ENCODE measurements around the gene NKAPL. TPM values are rescaled to one million over a fixed set of nuclear protein-coding genes. Genes with fewer than 3 reads are reported as not detected.

NKAPL gene
- total RNA-seq (1.1 and 1.6 TPM in 2 replicates), polyA plus RNA-seq (0.53 and 0.72 TPM in 2 replicates), polyA minus RNA-seq (0.17 and 0.96 TPM in 2 replicates), Bru-seq, nascent RNA (percentile 44 among the genes with signal in this experiment), BruChase-seq, experiment 1, labeled RNA remaining after a 6-hour chase (percentile 49 among the genes with signal in this experiment), BruChase-seq, experiment 2, labeled RNA remaining after a 2-hour chase (percentile 46 among the genes with signal in this experiment)
- 0.75 and 0.78 TPM in 2 replicates for polyA plus RNA-seq (2011; cell fraction: cytosol; rRNA removed)
- polyA plus RNA-seq (2011; cell fraction: nucleus; rRNA removed): 0.24 and 0.29 TPM in 2 replicates
- 0.61 and 1.2 TPM in 2 replicates for polyA plus RNA-seq (2012)
- not detected for polyA minus RNA-seq (2011; cell fraction: cytosol; rRNA and poly(A)+ RNA removed)
- 0.43 and 0.53 TPM in 2 replicates for polyA minus RNA-seq (2011; cell fraction: nucleus; rRNA and poly(A)+ RNA removed)
- long read RNA-seq, partial matches to known transcripts: 0 of 1 reads
- long read RNA-seq, other reads (novel, unspliced or antisense): 0 of 1 reads

DNA sequence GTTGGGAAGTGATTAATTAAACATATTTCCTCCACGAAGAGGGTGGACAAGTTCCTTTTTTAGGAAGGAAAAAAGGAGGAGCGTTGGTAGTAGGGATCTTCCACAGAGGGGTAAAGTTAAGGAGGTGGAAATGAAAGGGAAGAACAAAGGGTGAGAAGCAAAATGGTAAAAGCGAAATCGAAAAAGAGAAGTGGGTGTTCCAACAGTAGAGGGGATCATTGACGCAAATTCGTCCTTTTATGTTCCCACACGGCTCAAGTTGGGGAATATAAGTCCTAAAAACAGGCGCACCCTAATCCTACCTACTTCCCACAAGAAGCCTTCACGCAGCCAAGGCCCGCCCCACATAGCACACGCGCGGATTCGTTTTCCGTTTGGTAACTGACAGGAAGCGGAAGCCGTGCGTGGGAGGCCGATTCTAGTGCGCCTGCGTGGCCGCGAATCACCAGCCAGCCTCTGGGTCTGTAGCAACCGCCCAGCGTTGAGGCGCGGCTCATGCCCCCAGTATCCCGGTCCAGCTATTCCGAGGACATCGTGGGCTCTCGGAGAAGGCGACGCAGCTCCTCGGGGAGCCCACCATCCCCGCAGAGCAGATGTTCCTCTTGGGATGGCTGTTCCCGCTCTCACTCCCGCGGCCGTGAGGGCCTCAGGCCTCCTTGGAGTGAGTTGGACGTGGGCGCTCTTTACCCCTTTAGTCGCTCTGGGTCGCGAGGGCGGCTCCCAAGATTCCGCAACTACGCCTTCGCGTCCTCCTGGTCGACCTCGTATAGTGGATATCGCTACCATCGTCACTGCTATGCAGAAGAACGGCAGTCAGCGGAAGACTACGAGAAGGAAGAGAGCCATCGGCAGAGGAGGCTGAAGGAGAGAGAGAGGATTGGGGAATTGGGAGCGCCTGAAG is at the start of gene NKAPL:
NKAPL (plus strand) TSS at position 421 of the 901 bp plus-strand sequence; CDS start at position 496, 75 bp downstream.
- peak; percentile 47 for FAIRE-seq

DNA sequence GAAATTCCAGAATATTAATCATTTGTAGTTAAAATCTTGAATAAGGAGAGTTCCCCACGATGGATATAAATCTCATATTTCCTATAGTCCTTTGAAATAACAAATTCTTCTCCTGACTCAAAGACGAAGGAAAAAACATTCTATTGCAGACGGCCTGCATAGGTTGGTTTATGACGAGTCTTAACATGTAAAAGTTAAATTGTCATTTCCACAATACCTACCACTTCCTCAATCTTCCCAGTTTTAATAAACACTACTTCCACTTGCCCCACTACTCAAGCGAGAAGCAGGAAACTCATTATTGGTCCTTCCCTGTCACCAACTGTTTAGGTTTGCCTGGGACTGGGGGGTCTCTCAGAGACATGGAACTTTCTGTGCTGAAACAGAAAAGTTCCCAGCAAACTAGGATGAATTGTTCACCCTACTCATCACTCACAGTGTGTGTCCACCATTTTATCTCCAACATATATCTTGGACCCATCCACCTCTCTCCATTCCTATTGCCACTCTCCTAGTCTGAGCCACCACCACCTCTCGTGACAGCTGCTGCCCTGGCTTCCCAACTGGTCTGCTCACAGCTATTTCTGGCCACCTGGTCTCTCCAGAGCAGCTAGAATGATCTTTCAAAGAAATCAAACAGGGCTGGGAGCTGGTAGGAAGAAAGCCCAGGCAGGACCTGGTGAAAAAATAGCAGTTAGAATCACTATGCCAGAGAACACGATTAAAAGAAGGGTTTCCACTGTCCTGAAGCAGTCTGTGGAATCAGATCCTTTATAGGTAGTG is 49.2 kb upstream of the NKAPL start:
- no peak overlapping the region for H3K27ac ChIP-seq (ENCODE audit: insufficient read depth, low read depth, low read length)
- no peaks in the 10 kb centered on the region for H3K79me2 ChIP-seq (ENCODE audit: control insufficient read depth, insufficient read depth, low read length)
- no peak for FAIRE-seq
- no peak for DNase-seq (ENCODE audit: low read depth, low spot score)
- no peak overlapping the region for H3K9ac ChIP-seq (replicated peaks; ENCODE audit: extremely low read depth, insufficient read depth, low read length)
- intact Hi-C loops (cut with micrococcal nuclease) (loop anchor here (5.0 to 10.0 kb wide), 3 partner anchors 147 to 775 kb away; no protein-coding TSS in a partner anchor), dilution Hi-C loops (cut with MboI; ENCODE audit: extremely low pct_ligation_motif_present, low sequenced_read_pairs) (no loop called here)
- BruUV-seq (replicated peaks): no TSS peak
- H3K9me3 ChIP-seq (replicated peaks; ENCODE audit: control insufficient read depth, insufficient read depth, low read length): no peaks in the 10 kb centered on the region
- ChIA-PET CTCF (no interaction called here), POLR2A (interaction anchor here (0.7 kb wide), 1 partner anchor 149 kb away, joined by 5 read pairs; no protein-coding TSS in a partner anchor)
- TF ChIP-seq, protein P1, sequence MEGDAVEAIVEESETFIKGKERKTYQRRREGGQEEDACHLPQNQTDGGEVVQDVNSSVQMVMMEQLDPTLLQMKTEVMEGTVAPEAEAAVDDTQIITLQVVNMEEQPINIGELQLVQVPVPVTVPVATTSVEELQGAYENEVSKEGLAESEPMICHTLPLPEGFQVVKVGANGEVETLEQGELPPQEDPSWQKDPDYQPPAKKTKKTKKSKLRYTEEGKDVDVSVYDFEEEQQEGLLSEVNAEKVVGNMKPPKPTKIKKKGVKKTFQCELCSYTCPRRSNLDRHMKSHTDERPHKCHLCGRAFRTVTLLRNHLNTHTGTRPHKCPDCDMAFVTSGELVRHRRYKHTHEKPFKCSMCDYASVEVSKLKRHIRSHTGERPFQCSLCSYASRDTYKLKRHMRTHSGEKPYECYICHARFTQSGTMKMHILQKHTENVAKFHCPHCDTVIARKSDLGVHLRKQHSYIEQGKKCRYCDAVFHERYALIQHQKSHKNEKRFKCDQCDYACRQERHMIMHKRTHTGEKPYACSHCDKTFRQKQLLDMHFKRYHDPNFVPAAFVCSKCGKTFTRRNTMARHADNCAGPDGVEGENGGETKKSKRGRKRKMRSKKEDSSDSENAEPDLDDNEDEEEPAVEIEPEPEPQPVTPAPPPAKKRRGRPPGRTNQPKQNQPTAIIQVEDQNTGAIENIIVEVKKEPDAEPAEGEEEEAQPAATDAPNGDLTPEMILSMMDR (IDR thresholded peaks at IDR 0.05; ENCODE audit: extremely low read depth in 1 of 2, insufficient read depth in 1 of 2, low read depth in 1 of 2, low read length in 2 of 2): no peak
- TF ChIP-seq JUN (IDR thresholded peaks at IDR 0.05; ENCODE audit: borderline replicate concordance, insufficient read depth, insufficient read length, low read depth): no peak
- no peak for TF ChIP-seq POLR2A (IDR thresholded peaks at IDR 0.05; ENCODE audit: low read depth, low read length)
- no peak for TF ChIP-seq FOS (IDR thresholded peaks at IDR 0.05; ENCODE audit: borderline replicate concordance, insufficient read depth, low read length)
- TF ChIP-seq EZH2 (IDR thresholded peaks at IDR 0.05; ENCODE audit: borderline replicate concordance, low read depth, low read length, severe bottlenecking): no peak
- no peak for TF ChIP-seq POLR2AphosphoS5 (IDR thresholded peaks at IDR 0.05; ENCODE audit: insufficient read depth, low read depth, low read length)
- TF ChIP-seq MYC (IDR thresholded peaks at IDR 0.05; ENCODE audit: low read depth, low read length): no peak
- no peak for TF ChIP-seq GATA2 (IDR thresholded peaks at IDR 0.05; ENCODE audit: insufficient read depth, insufficient read length, low read depth, low read length)
- TF ChIP-seq, protein P2, sequence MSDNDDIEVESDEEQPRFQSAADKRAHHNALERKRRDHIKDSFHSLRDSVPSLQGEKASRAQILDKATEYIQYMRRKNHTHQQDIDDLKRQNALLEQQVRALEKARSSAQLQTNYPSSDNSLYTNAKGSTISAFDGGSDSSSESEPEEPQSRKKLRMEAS (IDR thresholded peaks at IDR 0.05; ENCODE audit: insufficient read depth, insufficient read length): no peak
- no peaks in the 10 kb centered on the region for H3K9me1 ChIP-seq (replicated peaks; ENCODE audit: control insufficient read depth, extremely low read depth, insufficient read depth, low read length)
- H4K20me1 ChIP-seq (replicated peaks; ENCODE audit: control insufficient read depth, extremely low read depth, insufficient read depth, low read length): no peaks in the 10 kb centered on the region
- H3K27me3 ChIP-seq (ENCODE audit: control insufficient read depth in 2 of 2, insufficient read depth in 2 of 2, low read length in 2 of 2): peaks cover 37 to 85% of the 10 kb centered on the region in 2 experiments
- no peak overlapping the region for H3K4me3 ChIP-seq (replicated peaks in 1 of 3; ENCODE audit: insufficient read depth in 1 of 3, low read depth in 1 of 3, low read length in 3 of 3)
- no peaks in the 10 kb centered on the region for H3K36me3 ChIP-seq (ENCODE audit: control insufficient read depth in 2 of 2, extremely low read depth in 1 of 2, insufficient read depth in 2 of 2, low read length in 2 of 2)
- no peak overlapping the region for H2AFZ ChIP-seq (ENCODE audit: low read depth, low read length)
- no peak overlapping the region for H3K4me2 ChIP-seq (ENCODE audit: insufficient read depth, low read length)
- peaks cover 21% of the 10 kb centered on the region for H3K4me1 ChIP-seq (ENCODE audit: control insufficient read depth, extremely low read depth, insufficient read depth, low read length)

More for the DNA sequence above, at the start of gene NKAPL:
- Histone ChIP-seq H3K27ac (ENCODE audit: insufficient read depth, low read depth, low read length) (no peak within 1 kb of the TSS), H3K9me1 (replicated peaks; ENCODE audit: control insufficient read depth, extremely low read depth, insufficient read depth, low read length) (no peaks in the 10 kb centered on the region), H3K4me3 (replicated peaks in 1 of 3; ENCODE audit: insufficient read depth in 1 of 3, low read depth in 1 of 3, low read length in 3 of 3) (peak within 1 kb of the TSS in 2 of 3 experiments; percentile 23 to 42), H2AFZ (ENCODE audit: low read depth, low read length) (peak within 1 kb of the TSS; percentile 95), H3K9me3 (replicated peaks; ENCODE audit: control insufficient read depth, insufficient read depth, low read length) (no peaks in the 10 kb centered on the region), H3K79me2 (ENCODE audit: control insufficient read depth, insufficient read depth, low read length) (no peaks in the 10 kb centered on the region), H3K4me1 (ENCODE audit: control insufficient read depth, extremely low read depth, insufficient read depth, low read length) (peaks cover 4% of the 10 kb centered on the region), H4K20me1 (replicated peaks; ENCODE audit: control insufficient read depth, extremely low read depth, insufficient read depth, low read length) (no peaks in the 10 kb centered on the region), H3K4me2 (ENCODE audit: insufficient read depth, low read length) (peak within 1 kb of the TSS; percentile 69), H3K27me3 (ENCODE audit: control insufficient read depth in 2 of 2, insufficient read depth in 2 of 2, low read length in 2 of 2) (peaks cover 3 to 8% of the 10 kb centered on the region in 2 experiments), H3K9ac (replicated peaks; ENCODE audit: extremely low read depth, insufficient read depth, low read length) (no peak within 1 kb of the TSS), H3K36me3 (ENCODE audit: control insufficient read depth in 2 of 2, extremely low read depth in 1 of 2, insufficient read depth in 2 of 2, low read length in 2 of 2) (no peaks in the 10 kb centered on the region)
- ChIA-PET POLR2A (no interaction called here), CTCF (interaction anchor here (1.8 kb wide), 1 partner anchor 97 kb away, joined by 7 read pairs; no protein-coding TSS in a partner anchor)
- DNase-seq (ENCODE audit: low read depth, low spot score): peak; percentile 46
- dilution Hi-C loops (cut with MboI; ENCODE audit: extremely low pct_ligation_motif_present, low sequenced_read_pairs) (no loop called here), intact Hi-C loops (cut with micrococcal nuclease) (no loop called here)
- BruUV-seq (replicated peaks): TSS peak; percentile 82
- TF ChIP-seq FOS (IDR thresholded peaks at IDR 0.05; ENCODE audit: borderline replicate concordance, insufficient read depth, low read length) (no peak), POLR2A (IDR thresholded peaks at IDR 0.05; ENCODE audit: low read depth, low read length) (peak; percentile 15)
